HK-2 (cell line): ENCODE measurements around the gene FAM124B.

Experiments
- DNase-seq: peaks from one replicate; pipeline ENCODE4 v3.0.0-alpha.2; 2018; ENCODE audit not compliant: unreplicated experiment

The FAM124B gene

DNA sequence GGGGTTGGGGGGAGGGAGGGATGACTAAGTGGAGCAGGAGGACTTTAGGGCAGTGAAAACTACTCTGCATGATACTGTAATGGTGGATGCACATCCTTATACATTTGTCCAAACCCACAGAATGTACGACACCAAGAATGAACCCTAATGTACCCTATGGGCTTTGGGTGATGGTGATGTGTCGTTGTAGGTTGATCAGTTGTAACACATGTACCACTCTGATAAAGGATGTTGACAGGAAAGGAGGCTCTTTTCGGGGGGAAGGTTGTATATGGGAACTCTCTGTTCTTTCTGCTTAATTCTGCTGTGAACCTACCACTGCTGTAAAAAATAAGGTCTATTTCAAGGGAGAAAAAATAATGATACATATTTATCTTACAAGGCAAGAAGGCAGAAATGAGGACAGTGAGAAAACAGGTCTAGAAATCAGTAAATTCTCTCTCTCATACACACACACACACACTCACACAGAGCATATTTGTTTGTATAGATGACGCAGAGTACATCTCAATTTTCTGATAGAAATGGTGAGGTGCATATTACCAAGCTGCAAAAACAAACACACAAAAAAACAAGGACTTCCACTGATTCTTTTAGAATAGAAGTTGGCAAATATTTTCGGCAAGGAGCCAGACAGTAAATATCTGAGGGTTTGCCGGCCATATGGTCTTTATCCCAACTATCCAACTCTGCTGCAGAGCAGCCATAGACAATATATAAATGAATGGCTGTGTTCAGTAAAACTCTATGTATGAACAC lies 20.2 kb downstream of the FAM124B start:
- DNase-seq: no peak

DNA sequence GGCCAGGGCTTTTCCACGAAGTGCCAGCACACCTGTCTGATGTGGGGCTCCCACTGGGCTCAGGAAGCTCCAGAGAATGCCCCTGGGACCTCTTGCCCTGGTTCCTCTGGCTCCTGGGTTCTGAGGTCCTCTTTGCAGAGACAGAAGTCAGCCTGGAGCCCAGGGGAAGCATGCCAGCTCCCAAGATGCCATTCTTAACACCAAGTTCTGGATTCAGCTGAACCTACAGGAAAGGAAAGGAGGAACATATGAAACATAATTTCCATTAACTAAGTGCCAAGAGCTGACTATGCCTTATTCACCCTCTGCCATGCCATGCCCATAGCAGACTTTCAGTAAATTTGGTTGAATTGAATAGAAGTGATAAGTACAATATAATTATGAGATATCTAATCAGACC lies 21.9 kb downstream of the FAM124B start:
- DNase-seq: no peak

DNA sequence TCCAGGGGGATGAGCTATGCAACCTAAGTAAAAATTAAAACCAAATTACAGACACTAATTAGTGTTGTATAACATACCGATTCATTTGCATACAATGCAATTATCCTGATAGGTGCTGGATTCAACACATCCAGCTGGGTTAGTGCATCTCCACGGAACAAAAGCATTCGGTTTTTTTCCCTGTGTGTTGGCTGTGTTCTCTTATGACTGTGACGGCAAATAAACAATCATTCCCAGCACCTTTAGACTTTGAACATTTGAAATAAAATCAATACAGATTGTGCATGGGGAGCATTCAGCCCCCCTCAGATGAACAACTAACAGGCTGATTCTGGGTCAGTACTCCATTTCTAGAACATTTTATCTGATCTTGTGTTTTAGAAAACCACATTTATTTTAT lies 22.7 kb downstream of the FAM124B start:
- no peak for DNase-seq

DNA sequence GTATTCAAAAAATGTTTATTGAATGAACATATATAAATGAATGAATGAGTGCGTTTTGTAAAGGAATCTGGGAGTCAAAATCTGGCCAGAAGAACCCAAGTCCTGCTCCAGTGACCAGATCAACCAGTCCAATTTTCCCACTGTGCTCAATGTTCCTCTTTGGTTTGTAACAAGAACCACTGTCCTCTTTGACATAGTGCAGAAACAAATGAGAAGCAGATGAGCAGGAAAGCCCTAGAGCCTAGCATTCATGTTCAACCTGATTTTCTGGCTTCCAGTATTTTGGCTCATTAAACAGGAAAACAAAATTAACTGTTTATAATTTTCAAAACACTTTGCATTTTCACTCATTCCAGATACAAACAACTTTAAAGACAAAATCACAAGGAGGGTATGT lies 23.2 kb downstream of the FAM124B start:
- DNase-seq: no peak

DNA sequence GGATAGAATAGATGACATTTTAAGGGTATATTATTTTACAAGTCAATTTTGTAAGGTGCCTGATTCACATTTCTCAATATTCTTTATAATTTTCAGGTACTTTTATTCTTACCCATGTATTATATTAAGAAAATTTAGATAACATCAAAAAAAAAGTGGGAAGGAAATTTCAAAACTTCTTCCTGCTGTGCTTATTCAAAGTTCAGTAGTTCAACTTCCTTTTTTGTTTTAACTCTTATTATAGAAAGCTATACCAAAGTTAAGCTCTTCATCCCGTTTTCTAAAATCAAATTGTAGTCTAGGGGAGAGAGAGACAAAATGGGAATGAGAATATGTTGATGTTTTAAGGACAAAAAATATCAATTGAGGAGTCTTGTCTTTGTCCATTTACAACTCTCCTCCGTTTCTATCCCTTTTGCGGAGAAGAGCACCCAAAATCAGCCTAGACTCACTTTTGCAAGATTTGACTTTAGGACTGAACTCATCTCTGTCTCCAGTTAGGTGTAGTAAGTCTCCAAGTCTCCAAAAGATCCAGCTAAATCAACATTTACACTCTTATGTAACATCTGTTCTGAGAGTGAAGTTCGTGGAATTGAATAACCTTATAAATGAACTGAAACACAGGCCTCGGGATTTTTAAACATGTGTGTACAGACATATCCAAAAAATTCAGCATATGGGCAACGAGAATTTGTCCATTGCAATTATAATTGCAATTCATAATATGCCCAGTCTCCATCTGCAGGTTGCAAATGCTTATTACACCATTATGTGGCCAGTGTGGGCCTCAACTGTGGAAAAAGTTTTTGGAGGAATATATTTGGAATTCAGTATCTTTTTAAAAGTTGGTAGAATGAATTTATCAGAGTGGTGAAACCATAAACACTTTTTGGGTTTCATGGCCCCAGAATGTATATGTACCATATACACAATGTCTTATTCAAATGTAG lies 23.9 kb downstream of the FAM124B start:
- no peak for DNase-seq

DNA sequence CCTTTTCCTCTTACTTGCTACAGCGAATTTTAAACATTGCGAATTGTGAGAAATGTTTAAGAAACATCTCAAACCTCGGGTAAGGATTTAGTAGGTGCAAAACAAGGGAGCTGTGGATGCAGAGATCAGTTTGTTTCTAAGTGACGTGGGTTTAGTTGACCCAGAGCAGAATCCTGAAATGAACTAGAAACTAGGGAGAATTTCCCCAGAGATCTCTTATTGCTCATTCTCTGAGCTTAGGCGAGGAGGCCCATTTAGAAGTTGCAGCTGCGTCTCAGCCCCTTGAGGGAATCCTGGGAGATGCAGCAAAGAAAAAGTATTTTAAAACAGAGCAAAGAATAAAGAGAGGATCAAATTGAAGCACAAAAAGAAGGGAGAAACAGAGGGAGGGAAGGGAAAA lies 29.3 kb downstream of the FAM124B start:
- no peak for DNase-seq

DNA sequence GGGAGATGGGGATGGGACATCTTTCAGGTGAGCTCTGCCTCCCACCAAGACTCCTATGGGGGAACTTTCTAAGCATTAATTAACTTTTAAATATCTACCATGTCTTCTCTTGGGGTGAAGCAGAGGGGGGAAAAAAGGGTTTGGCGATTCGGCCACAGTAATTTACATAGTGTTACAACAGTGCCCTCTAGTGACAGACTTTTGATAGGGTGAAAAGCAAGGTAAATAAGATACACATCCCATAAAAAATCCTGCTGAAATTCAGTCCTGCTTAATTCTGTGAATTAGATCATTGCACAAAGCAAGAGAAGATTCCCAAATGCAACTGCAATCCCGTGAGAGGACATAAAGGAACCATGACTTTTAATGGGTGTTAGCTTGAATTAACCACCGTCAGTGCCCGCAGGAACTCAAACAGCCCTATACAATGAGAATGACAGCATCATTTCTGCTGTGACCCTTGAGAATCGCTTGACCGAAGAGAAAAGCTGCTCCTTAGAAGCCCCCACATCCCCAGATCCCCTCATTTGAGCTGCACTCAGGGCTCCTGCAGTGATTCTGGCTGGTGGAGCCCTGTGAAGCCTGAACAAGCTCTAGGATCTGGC lies 32.8 kb downstream of the FAM124B start:
- no peak for DNase-seq

DNA sequence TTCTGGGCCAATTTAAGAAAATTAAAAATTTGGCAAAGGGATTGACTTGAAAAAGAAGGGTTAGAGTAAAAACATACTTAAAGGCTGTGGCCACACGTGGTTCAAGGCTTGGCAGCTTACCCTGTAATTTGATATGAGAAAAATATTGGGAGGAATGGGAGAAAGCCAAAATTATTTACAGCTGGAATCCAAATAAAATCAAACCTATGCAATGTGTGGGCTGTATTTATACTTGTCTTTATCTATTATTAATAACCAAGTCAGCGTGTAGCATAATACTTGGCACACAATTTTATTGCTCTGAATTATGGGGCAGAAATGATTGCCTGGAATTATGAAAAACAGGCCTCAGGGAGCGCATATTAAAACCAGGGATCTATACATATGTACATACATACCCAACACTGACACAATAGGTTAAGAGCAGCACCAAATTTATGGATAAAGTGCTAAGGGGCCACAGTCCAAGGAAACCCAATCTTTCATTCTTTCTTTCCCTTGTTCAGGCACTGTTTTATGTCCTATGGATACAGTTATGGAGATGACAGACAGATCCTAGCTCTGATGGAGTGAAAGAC lies 35.6 kb downstream of the FAM124B start:
- no peak for DNase-seq

DNA sequence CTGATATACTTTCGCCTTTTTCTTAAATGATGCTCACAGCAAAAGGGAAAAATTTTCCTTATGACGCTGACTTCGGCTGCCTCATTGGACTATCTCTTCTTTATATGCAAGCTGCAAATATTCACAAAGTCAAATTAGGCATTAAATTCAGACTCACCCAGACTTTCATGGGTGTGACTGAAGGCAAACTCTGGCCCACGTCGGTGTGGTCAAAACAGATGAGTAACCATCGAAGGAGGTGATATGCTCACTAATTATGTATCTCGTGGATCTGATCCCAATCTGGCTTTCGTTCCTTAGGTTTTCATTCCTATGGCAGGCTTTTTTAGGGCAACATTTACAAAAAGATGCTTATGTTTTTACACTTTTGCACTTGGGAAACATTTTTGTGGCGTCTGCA lies 36.6 kb downstream of the FAM124B start:
- no peak for DNase-seq

DNA sequence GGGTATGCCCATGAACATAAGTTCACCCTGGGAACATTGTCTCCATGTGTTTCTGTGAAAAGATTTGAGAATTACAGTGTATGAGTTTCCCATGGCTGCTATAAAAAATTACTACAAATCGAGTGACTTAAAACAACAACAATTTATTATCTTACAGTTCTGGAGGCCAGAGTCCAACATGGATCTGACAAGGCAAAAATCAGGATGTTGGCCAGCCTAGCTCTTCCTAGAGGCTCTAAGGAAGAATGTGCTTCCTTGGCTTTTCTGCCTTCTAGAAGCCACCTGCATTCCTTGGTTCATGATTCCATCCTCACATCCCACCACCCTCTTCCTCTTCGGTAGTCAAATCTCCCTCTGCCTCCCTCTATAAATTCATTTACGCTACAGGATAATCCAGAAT lies 38.6 kb downstream of the FAM124B start:
- no peak for DNase-seq

DNA sequence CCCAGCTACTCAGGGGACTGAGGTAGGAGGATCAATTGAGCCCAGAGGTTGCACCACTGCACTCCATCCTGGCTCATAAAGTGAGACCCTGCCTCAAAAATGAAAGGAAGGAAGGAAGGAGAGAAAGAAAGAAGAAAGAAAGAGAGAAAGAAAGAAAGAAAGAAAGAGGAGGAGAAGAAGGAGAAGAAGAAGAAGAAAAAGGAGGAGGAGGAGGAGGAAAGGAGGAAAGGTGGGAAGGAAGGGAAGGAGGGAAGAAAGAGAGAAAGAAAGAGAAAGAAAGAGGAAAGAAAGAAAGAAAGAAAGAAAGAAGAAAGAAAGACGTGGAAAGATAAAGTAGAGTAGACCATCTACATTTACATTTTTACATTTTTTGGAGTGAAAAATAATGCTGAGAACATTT lies 39.8 kb downstream of the FAM124B start:
- DNase-seq: no peak

DNA sequence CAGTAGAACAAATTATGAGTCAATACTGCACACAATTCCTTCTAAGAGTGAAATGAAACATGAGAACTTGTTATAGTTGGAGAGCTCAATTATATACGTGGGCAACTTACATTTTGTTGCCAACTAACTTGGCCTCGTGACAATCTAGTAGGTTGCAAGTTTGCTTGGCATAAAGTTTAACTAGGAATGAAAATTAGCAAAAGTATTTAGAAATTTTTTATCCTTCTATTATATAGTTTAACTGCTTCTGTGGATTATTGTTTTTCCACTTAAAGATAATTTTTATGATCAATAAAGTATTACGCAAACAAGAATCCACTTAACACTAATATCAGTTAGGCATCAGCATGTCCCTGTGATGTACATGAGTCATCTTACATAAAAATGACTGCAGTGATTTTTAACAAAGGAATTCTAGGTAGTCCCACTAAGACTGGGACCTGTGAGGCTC lies 41.1 kb downstream of the FAM124B start:
- DNase-seq: no peak

DNA sequence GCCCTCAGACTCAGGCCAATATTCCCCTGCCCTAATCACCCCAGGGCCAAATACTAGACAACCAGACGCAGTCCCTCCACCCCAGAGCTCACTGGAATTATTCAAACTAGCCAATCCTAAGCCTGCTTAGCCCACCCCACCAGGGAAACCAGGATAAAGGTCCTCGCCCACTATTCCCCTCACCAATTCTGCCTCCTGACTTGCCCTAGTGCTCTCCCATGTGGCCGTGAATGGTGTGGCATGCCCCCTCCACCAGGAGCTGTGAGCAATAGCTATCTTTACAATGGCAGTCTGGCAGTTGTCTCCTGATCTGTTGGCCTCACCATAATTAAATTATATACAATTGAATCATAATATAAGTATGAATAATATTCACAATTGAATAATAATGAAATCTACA lies 42.3 kb downstream of the FAM124B start:
- DNase-seq: peak; percentile 8

DNA sequence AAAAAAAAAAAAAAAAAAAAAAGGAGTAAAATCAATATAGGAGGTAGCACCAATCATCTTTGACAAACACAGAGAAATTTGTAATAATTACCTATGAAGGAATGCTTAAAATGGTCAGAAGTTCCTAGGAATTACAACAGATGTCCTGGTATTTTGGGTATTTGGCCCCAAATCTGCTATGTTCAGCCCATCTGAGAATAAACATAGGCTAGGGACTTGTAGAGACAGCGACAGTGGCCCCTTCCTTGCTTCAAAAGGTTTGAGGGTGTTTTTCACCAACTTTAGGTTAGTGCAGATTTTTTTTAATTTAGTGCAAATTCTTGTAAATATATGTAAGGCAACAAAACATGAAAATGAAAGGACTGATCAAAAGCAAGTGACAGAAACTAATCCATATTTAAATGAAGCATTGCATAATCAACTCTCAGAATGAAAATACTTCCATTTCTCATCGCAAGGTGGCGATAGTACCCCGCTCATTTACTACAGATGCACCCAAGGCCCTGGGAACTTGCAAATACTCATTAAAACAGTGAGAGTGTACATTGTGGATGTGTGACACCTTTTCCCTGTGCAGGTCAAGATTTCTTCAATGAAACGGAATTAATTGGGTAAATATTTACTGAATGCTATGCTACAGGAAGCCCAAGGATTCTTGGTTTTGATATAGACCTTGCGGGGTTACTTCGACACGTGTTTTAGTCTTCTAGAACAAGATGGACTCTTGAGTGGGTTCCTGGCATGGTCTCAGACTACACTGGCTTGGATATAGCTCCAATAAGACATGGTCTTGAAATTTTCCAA lies 44.6 kb downstream of the FAM124B start:
- peak; percentile 22 for DNase-seq

DNA sequence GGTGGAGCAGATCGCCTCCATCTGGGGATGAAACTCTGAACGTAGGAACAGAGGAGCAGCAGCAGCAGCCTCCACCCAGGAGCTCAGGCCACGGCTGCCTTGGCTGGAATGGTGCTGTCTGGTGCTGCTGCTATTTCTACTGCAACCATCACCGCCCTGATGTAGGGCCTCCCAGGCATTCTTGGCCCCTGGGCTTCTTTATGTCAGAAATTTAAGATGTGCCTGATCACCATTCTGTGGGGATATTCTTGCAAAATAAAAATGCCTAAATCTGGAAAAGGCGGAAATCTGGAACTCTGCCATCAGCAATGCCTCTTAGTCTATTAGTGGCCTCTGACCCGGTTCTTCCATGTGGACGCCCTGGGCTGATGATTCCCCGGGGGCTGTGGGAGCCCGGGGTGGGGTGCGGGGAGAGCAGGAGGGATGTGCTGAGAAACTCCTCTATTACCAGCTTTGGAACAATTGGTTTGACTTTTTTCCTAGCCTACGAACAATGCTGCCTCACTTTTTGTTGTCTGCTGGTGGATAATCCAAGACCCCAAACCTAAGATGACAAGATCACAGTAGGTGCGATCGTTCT lies 47.2 kb downstream of the FAM124B start:
- no peak for DNase-seq

DNA sequence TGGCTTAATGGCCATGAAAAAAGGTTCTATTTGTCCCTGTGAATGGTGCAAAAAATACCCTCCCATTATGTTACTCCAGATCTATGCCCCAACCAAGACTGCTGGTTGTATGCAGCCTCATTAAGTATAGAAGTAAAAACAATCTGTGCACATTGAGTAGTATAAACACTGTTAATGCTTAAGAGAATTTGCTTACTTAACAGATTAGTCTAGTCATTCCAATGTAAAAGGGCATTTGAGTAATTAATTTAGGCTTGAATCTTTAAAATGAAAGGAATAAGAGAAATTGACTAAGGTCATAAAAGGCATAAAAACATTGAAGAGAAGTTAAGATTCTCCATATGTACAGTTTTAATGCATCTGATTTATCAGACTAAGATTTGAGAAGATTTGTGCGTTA lies 51.2 kb downstream of the FAM124B start:
- no peak for DNase-seq

DNA sequence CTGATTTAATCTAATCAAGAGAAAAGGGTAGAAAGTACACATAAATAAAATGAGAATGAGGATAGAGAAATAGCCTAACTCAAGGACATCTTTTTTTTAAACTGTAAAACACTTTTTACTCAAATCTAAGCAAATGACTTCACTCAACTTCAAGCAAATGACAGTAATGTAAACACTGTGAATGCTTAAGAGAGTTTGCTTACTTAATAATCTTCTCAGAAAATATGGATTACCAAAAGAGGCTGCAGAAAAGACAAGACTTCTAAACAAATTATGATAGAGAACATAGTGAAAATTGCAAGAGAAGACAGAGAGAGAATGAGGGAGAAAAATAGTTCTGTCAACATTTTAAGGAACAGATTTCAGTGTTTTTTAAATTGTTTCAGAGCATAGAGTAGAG lies 52.5 kb downstream of the FAM124B start:
- no peak for DNase-seq

DNA sequence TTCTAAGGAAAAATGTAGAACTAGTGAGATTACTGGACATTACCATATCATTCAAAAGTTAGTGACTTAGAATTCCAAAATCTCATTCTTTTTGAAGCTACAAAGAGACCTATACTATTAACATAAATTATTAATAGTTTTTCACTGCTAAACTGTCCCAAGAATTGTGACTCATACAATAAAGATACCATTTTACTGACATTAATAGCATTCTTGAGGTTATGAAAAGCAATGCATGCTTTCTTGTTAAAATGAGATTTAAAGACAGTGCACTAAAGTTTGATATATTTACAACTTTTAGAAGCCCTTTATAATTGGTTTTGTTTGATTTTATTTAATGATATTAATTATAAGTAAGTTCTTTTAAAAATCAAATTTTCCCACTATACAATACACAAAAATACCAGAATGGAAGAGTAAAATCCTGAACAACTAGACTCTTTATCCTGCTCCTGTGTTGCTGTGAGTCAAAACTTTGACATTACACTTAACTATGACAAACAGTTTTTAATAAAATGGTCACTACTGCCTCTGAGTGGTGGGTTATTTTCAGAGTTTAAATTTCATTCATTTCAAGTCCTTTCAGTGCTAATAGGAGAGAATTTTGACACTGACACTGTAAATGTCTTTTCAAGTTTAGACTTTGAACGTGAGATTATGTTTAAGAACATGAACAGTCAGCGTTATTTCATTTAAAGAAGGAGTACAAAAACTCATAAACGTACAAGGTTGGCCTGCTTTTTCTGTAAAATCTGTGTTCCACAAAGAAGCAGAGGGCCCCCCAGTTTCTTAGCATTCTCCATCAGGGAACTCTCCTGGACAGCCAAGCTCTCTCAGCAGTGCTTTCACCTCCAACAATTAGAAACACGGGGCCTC lies 54.5 kb downstream of the FAM124B start:
- no peak for DNase-seq

DNA sequence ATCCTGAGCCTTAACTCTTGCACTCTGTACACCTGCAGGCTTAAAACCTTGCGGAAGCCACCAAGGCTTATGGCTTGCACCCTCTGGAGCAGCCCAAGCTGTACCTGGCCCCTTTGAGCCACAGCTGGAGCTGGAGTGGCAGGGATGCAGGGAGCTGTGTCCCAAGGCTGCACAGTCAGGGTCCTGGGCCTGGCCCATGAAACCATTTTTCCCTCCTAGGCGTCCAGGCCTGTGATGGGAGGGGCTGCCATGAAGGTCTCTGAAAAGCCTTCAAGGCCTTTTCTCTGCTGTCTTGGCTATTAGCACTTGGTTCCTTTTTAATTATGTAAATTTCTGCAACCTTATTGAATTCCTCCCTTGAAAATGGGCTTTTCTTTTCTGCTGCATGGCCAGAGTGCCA lies 56.4 kb downstream of the FAM124B start:
- DNase-seq: no peak

DNA sequence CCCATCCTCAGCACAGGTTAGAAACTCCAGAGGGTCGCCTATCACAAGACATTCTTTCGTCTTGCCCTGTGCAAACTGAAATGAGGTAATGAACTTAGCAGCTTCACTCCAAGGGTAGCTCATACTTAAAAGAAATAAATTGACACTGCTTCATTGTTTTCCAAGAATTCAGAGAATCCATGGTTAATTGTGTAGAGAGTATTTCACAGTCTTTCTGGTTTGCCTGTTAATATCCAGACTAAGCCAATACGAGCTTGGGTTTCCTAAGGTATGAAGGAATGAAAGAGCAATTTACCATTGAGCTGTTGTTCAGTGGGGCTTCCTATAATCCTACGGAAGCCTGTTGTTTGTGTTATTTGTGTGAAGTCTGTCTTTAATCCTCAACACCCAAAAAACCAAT lies 58.7 kb downstream of the FAM124B start:
- DNase-seq: no peak
